CD14-positive monocyte (primary cell): ENCODE data around the gene DSTYK. TPM values are rescaled to one million over a fixed set of nuclear protein-coding genes. Genes with fewer than 3 reads are reported as not detected.

Experiments
- DNase-seq, 3 donors: peaks; one replicate each; pipeline ENCODE4 v3.0.0-alpha.2; 2011 to 2022
- H2AFZ ChIP-seq: 2 replicates; pipeline ENCODE4 v1.6.0; 2012; ENCODE audit warnings: mild to moderate bottlenecking, low read depth, low read length, inconsistent platforms; ENCODE audit not compliant: insufficient read depth, poor library complexity, severe bottlenecking
- H3K27ac ChIP-seq, 2 donors: 1 replicate in 1 of 2; 2 replicates in 1 of 2; pipeline ENCODE4 v1.5.1; 2012 to 2013; ENCODE audit warnings: low read length in 2 of 2, control low read depth in 1 of 2, inconsistent platforms in 1 of 2, low read depth in 1 of 2, mild to moderate bottlenecking in 1 of 2
- H3K27me3 ChIP-seq, 2 donors: one replicate each; pipeline versions ENCODE4 v1.6.0 to v1.6.1; 2011 to 2013; ENCODE audit warnings: low read length in 2 of 2; ENCODE audit not compliant: control insufficient read depth in 2 of 2, insufficient read depth in 2 of 2
- H3K36me3 ChIP-seq, 2 donors: replicated peaks in 1 of 2; 1 replicate in 1 of 2; 2 replicates in 1 of 2; pipeline versions ENCODE4 v1.5.1 to v1.6.1; 2012 to 2013; ENCODE audit warnings: low read length in 2 of 2, control low read depth in 1 of 2, inconsistent platforms in 1 of 2, mild to moderate bottlenecking in 1 of 2; ENCODE audit not compliant: insufficient read depth in 2 of 2, control insufficient read depth in 1 of 2
- H3K4me1 ChIP-seq, 2 donors: 1 replicate in 1 of 2; 2 replicates in 1 of 2; pipeline versions ENCODE4 v1.5.1 to v1.6.1; 2012 to 2013; ENCODE audit warnings: low read length in 2 of 2, control low read depth in 1 of 2, inconsistent platforms in 1 of 2, mild to moderate bottlenecking in 1 of 2, moderate library complexity in 1 of 2; ENCODE audit not compliant: insufficient read depth in 2 of 2, control insufficient read depth in 1 of 2
- H3K4me2 ChIP-seq: replicated peaks from 2 replicates; pipeline ENCODE3; 2012; ENCODE audit warnings: low read length, moderate library complexity, mild to moderate bottlenecking; ENCODE audit not compliant: poor library complexity, severe bottlenecking; ENCODE audit errors: extremely low read depth
- H3K4me3 ChIP-seq, 3 experiments: fragments of 200-600 bp in 1 of 3; sonication (generic) in 1 of 3; replicated peaks in 1 of 3; 1 replicate in 2 of 3; 2 replicates in 1 of 3; pipeline ENCODE4 v1.5.1; 2011 to 2013; ENCODE audit warnings: low read length in 3 of 3, mild to moderate bottlenecking in 3 of 3, control low read depth in 2 of 3, low read depth in 2 of 3, inconsistent platforms in 1 of 3, moderate library complexity in 1 of 3
- H3K79me2 ChIP-seq: 2 replicates; pipeline ENCODE4 v1.6.0; 2012; ENCODE audit warnings: mild to moderate bottlenecking, control low read depth, inconsistent platforms, low read length, moderate library complexity; ENCODE audit not compliant: insufficient read depth
- H3K9ac ChIP-seq: 2 replicates; pipeline ENCODE4 v1.6.0; 2017; ENCODE audit warnings: low read length, mild to moderate bottlenecking; ENCODE audit not compliant: insufficient read depth, poor library complexity, severe bottlenecking
- H3K9me3 ChIP-seq, 2 donors: replicated peaks in 1 of 2; 1 replicate in 1 of 2; 2 replicates in 1 of 2; pipeline versions ENCODE4 v1.5.1 to v1.6.1; 2012 to 2013; ENCODE audit warnings: low read length in 2 of 2, control low read depth in 1 of 2; ENCODE audit not compliant: control insufficient read depth in 1 of 2, insufficient read depth in 1 of 2
- H4K20me1 ChIP-seq: 2 replicates; pipeline ENCODE4 v1.6.0; 2012; ENCODE audit warnings: mild to moderate bottlenecking, low read length, control low read depth, moderate library complexity; ENCODE audit not compliant: insufficient read depth
- H3K27ac Mint-ChIP-seq, 7 donors: one replicate each; pipeline ENCODE4 v1.8.0; 2020; ENCODE audit warnings: mild to moderate bottlenecking in 7 of 7, mixed read lengths in 7 of 7, moderate library complexity in 6 of 7, inconsistent platforms in 2 of 7
- H3K27me3 Mint-ChIP-seq, 3 donors: one replicate each; pipeline ENCODE4 v1.8.0; 2021 to 2022; ENCODE audit warnings: low read depth in 3 of 3, mild to moderate bottlenecking in 3 of 3, mixed read lengths in 3 of 3, moderate library complexity in 3 of 3, inconsistent platforms in 1 of 3
- H3K36me3 Mint-ChIP-seq, 2 donors: one replicate each; pipeline ENCODE4 v1.8.0; 2020; ENCODE audit warnings: mixed read lengths in 2 of 2, inconsistent platforms in 1 of 2, mild to moderate bottlenecking in 1 of 2
- H3K4me1 Mint-ChIP-seq: one replicate; pipeline ENCODE4 v1.8.0; 2020; ENCODE audit warnings: mild to moderate bottlenecking, mixed read lengths
- H3K4me3 Mint-ChIP-seq, 2 donors: one replicate each; pipeline ENCODE4 v1.8.0; 2020; ENCODE audit warnings: mild to moderate bottlenecking in 2 of 2, mixed read lengths in 2 of 2, moderate library complexity in 1 of 2
- H3K9me3 Mint-ChIP-seq, 7 donors: one replicate each; pipeline ENCODE4 v1.8.0; 2020 to 2022; ENCODE audit warnings: mixed read lengths in 7 of 7, mild to moderate bottlenecking in 6 of 7, moderate library complexity in 6 of 7, inconsistent platforms in 2 of 7
- CTCF ChIP-seq: fragments of 200-600 bp; IDR thresholded peaks from one replicate; pipeline ENCODE4 v1.8.0; 2022; ENCODE audit warnings: antibody characterized with exemption, mild to moderate bottlenecking
- WGBS: methylation state at CpG from one replicate; pipeline ENCODE4 v1.1.5; 2013; ENCODE audit warnings: missing lambda C conversion rate; ENCODE audit not compliant: insufficient coverage; 5-methylcytosine and 5-hydroxymethylcytosine counted together
- intact Hi-C, 2 donors: fragments of 100-400 bp; cut with micrococcal nuclease; formaldehyde crosslinking; loops; one replicate each; pipeline versions ENCODE4 v1.15.0 to v1.15.1; 2023
- polyA plus RNA-seq, 3 donors: library from polyadenylated mRNA; depleted of rRNA in 1 of 3; unstranded in 2 of 3; stranded (reverse) in 1 of 3; fragments of 300-500 nt in 2 of 3; fragments of >200 nt in 1 of 3; fragmentation: Illumina TruSeq in 2 of 3; gene quantifications; 1 replicate in 2 of 3; 2 replicates in 1 of 3; pipeline ENCODE4 v1.2.3, GENCODE V29; 2012 to 2021

Gene DSTYK
- polyA plus RNA-seq, 3 donors: 2.9 to 6.5 (median 3.8) TPM

GRCh38 chr1:205258719-205259118, 47.2 kb upstream of the DSTYK start:
- Mint-ChIP-seq H3K27ac (peak overlapping the region in 1 of 7 donors; percentile 15), H3K36me3 (no peaks in the 10 kb centered on the region), H3K4me3 (no peak overlapping the region), H3K27me3 (peaks cover 12 to 26% (median 16%) of the 10 kb centered on the region in 3 donors), H3K9me3 (no peaks in the 10 kb centered on the region), H3K4me1 (peaks cover 37% of the 10 kb centered on the region)
- H2AFZ ChIP-seq: peak overlapping the region; percentile 5
- no peak overlapping the region for H3K4me2 ChIP-seq
- no peak overlapping the region for H3K27ac ChIP-seq
- 65% methylated on average over 6 of the region's 8 CpGs for WGBS
- H4K20me1 ChIP-seq: no peaks in the 10 kb centered on the region
- peaks cover 28 to 39% of the 10 kb centered on the region in 2 donors for H3K4me1 ChIP-seq
- H3K79me2 ChIP-seq: no peaks in the 10 kb centered on the region
- peaks cover 0 to 3% of the 10 kb centered on the region in 2 donors for H3K27me3 ChIP-seq
- intact Hi-C loops: loop anchor here (5.0 to 10.0 kb wide), 3 partner anchors 134 to 271 kb away; partner anchors contain the start of gene RBBP5 (in 2 of the 2)
- peak in 1 of 3 donors; percentile 47 for DNase-seq
- no peaks in the 10 kb centered on the region for H3K9me3 ChIP-seq
- no peak overlapping the region for H3K9ac ChIP-seq
- H3K36me3 ChIP-seq: no peaks in the 10 kb centered on the region
- TF ChIP-seq CTCF: no peak
- H3K4me3 ChIP-seq: no peak overlapping the region

DNA sequence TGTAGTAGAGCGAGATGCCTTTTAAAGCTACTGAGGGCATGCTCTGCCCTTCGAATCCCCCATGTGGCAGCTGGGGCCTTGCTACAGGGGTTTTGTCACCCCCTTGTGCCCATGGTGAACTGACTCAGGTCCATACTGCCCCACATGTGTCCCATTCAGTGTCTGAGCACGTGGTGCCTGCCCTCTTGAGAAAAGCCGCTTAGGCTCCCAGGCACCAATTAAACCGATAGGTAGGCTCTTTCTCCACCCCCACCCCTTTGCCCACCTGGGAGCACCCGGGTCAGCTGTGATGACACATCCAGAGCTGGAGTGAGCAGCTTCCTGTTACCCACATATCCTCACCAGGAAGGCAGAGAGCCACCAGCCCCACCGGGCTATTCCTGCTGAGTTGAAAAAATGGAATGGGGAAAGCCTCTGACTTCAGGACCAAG, 46.8 kb upstream of the DSTYK start:
- intact Hi-C loops: loop anchor here (5.0 to 10.0 kb wide), 3 partner anchors 133 to 271 kb away; partner anchors contain the start of gene RBBP5 (in 2 of the 2)
- H3K79me2 ChIP-seq: no peaks in the 10 kb centered on the region
- no peaks in the 10 kb centered on the region for H3K36me3 ChIP-seq
- no peak overlapping the region for H3K4me3 ChIP-seq
- H3K27ac ChIP-seq: no peak overlapping the region
- no peaks in the 10 kb centered on the region for H3K9me3 ChIP-seq
- H2AFZ ChIP-seq: peak overlapping the region; percentile 5
- TF ChIP-seq CTCF: no peak
- H3K9ac ChIP-seq: no peak overlapping the region
- peaks cover 0 to 3% of the 10 kb centered on the region in 2 donors for H3K27me3 ChIP-seq
- 90% methylated on average over 5 of the region's 7 CpGs for WGBS
- H3K36me3 Mint-ChIP-seq: no peaks in the 10 kb centered on the region
- H3K9me3 Mint-ChIP-seq: no peaks in the 10 kb centered on the region
- H3K27me3 Mint-ChIP-seq: peaks cover 12 to 22% (median 14%) of the 10 kb centered on the region in 3 donors
- H3K4me2 ChIP-seq: no peak overlapping the region
- H3K27ac Mint-ChIP-seq: no peak overlapping the region
- no peak overlapping the region for H3K4me3 Mint-ChIP-seq
- H4K20me1 ChIP-seq: no peaks in the 10 kb centered on the region
- no peak for DNase-seq
- H3K4me1 Mint-ChIP-seq: peaks cover 36% of the 10 kb centered on the region
- H3K4me1 ChIP-seq: peaks cover 28 to 38% of the 10 kb centered on the region in 2 donors
